ENCODE results near the gene COCH. TPM values are rescaled to one million over a fixed set of nuclear protein-coding genes. Genes with fewer than 3 reads are reported as not detected.

COCH gene
- total RNA-seq, 4 donors from 2014 or later: 0.60 to 3.1 (median 1.8) TPM

GRCh38 chr14:30915596-30915995, 41.2 kb downstream of the COCH start:
- WGBS, 2 donors (ENCODE audit: low coverage in 1 of 2): 69 to 79% methylated on average over 2 of the region's 2 CpGs
- Histone ChIP-seq H3K27ac (no peak overlapping the region), H3K4me1 (no peaks in the 10 kb centered on the region), H3K9me3 (no peaks in the 10 kb centered on the region), H3K4me3 (no peak overlapping the region), H3K36me3 (peaks cover 0 to 3% (median 0%) of the 10 kb centered on the region in 4 donors), H3K27me3 (no peaks in the 10 kb centered on the region)
- intact Hi-C loops (cut with DNase I; ENCODE audit: low total_unique reads) (no loop called here), in situ Hi-C loops (cut with MboI; ENCODE audit: low pct_ligation_motif_present in 1 of 4, low pct_unique_long_range_greater_than_20kb in 1 of 4, low sequenced_read_pairs in 3 of 4) (loop anchor here in 2 of 4 donors (25.0 kb wide), 1 partner anchor 253 kb away; no protein-coding TSS in a partner anchor)
- TF ChIP-seq EP300 (IDR thresholded peaks at IDR 0.05; ENCODE audit: low read depth): no peak
- TF ChIP-seq, protein P1, sequence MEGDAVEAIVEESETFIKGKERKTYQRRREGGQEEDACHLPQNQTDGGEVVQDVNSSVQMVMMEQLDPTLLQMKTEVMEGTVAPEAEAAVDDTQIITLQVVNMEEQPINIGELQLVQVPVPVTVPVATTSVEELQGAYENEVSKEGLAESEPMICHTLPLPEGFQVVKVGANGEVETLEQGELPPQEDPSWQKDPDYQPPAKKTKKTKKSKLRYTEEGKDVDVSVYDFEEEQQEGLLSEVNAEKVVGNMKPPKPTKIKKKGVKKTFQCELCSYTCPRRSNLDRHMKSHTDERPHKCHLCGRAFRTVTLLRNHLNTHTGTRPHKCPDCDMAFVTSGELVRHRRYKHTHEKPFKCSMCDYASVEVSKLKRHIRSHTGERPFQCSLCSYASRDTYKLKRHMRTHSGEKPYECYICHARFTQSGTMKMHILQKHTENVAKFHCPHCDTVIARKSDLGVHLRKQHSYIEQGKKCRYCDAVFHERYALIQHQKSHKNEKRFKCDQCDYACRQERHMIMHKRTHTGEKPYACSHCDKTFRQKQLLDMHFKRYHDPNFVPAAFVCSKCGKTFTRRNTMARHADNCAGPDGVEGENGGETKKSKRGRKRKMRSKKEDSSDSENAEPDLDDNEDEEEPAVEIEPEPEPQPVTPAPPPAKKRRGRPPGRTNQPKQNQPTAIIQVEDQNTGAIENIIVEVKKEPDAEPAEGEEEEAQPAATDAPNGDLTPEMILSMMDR (IDR thresholded peaks at IDR 0.05): no peak
- TF ChIP-seq POLR2AphosphoS5 (IDR thresholded peaks at IDR 0.05): no peak
- TF ChIP-seq POLR2A (IDR thresholded peaks at IDR 0.05): no peak
- DNase-seq: no peak

GRCh38 chr14:30921305-30921704, 46.9 kb downstream of the COCH start:
- no peak for DNase-seq
- 43 to 47% methylated on average over 1 of the region's 1 CpG for WGBS, 2 donors (ENCODE audit: low coverage in 1 of 2)
- in situ Hi-C loops (cut with MboI; ENCODE audit: low pct_ligation_motif_present in 1 of 4, low pct_unique_long_range_greater_than_20kb in 1 of 4, low sequenced_read_pairs in 3 of 4): loop anchor here in 2 of 4 donors (25.0 kb wide), 1 partner anchor 259 kb away; no protein-coding TSS in a partner anchor
- peaks cover 0 to 5% (median 0%) of the 10 kb centered on the region in 4 donors for H3K4me1 ChIP-seq
- H3K9me3 ChIP-seq: no peaks in the 10 kb centered on the region
- intact Hi-C loops (cut with DNase I; ENCODE audit: low total_unique reads): no loop called here
- TF ChIP-seq EP300 (IDR thresholded peaks at IDR 0.05; ENCODE audit: low read depth): no peak
- TF ChIP-seq POLR2AphosphoS5 (IDR thresholded peaks at IDR 0.05): no peak
- TF ChIP-seq, protein P1 (IDR thresholded peaks at IDR 0.05): no peak
- TF ChIP-seq POLR2A (IDR thresholded peaks at IDR 0.05): no peak
- H3K36me3 ChIP-seq: no peaks in the 10 kb centered on the region
- H3K27ac ChIP-seq: no peak overlapping the region
- no peak overlapping the region for H3K4me3 ChIP-seq
- no peaks in the 10 kb centered on the region for H3K27me3 ChIP-seq

DNA sequence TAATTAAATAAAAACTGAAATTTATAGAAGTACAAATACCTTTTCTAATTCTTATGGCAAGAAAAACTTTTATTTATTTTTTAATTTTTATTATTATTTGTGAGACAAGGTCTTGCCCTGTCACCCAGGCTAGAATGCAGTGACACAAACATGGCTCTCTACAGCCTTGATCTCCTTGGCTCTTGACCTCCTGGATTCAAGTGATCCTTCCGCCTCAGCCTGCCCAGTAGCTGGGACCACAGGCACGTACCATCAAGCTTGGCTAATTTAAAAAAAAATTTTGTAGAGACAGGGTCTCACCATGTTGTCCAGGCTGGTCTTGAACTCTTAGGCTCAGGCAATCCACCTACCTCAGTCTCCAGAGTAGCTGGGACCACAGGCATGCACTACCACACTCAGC, 47.4 kb downstream of the COCH start:
- TF ChIP-seq EP300 (IDR thresholded peaks at IDR 0.05; ENCODE audit: low read depth) (no peak), POLR2A (IDR thresholded peaks at IDR 0.05) (no peak)
- TF ChIP-seq, protein P1 (IDR thresholded peaks at IDR 0.05): no peak
- intact Hi-C loops (cut with DNase I; ENCODE audit: low total_unique reads): no loop called here
- H3K27me3 ChIP-seq: no peaks in the 10 kb centered on the region
- in situ Hi-C loops (cut with MboI; ENCODE audit: low pct_ligation_motif_present in 1 of 4, low pct_unique_long_range_greater_than_20kb in 1 of 4, low sequenced_read_pairs in 3 of 4): loop anchor here in 2 of 4 donors (25.0 kb wide), 1 partner anchor 259 kb away; no protein-coding TSS in a partner anchor
- no peaks in the 10 kb centered on the region for H3K9me3 ChIP-seq
- no peak overlapping the region for H3K4me3 ChIP-seq
- 100% methylated on average over 2 of the region's 2 CpGs for WGBS, 2 donors (ENCODE audit: low coverage in 1 of 2)
- DNase-seq: no peak
- peaks cover 0 to 5% (median 0%) of the 10 kb centered on the region in 4 donors for H3K4me1 ChIP-seq
- no peaks in the 10 kb centered on the region for H3K36me3 ChIP-seq
- no peak overlapping the region for H3K27ac ChIP-seq

DNA sequence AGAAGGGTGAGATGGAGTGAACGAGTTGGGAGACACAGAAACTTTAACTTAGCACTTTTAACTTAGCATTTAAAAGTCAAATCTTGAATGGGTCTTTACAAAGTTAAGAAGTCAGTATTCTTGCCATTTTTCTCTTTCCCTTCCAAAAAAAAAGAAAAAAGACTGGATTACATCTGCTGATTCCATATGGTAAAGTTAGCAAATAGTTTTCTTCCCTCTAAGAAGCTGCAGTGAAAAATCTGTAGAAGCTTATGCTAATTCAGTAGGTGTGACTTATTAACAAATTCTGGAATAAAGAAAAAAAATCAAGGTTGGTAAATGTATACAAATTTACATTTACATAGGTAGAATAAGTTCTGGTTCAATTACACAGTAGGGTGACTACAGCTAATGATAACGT, 50.9 kb downstream of the COCH start:
- Histone ChIP-seq H3K36me3 (no peaks in the 10 kb centered on the region), H3K4me1 (peaks cover 0 to 16% (median 3%) of the 10 kb centered on the region in 4 donors), H3K27me3 (no peaks in the 10 kb centered on the region), H3K4me3 (no peak overlapping the region), H3K9me3 (no peaks in the 10 kb centered on the region), H3K27ac (no peak overlapping the region)
- intact Hi-C loops (cut with DNase I; ENCODE audit: low total_unique reads) (no loop called here), in situ Hi-C loops (cut with MboI; ENCODE audit: low pct_ligation_motif_present in 1 of 4, low pct_unique_long_range_greater_than_20kb in 1 of 4, low sequenced_read_pairs in 3 of 4) (no loop called here)
- WGBS, 2 donors (ENCODE audit: low coverage in 1 of 2): 88 to 90% methylated on average over 2 of the region's 2 CpGs
- no peak for TF ChIP-seq POLR2A (IDR thresholded peaks at IDR 0.05)
- TF ChIP-seq POLR2AphosphoS5 (IDR thresholded peaks at IDR 0.05): no peak
- TF ChIP-seq, protein P1 (IDR thresholded peaks at IDR 0.05): no peak
- TF ChIP-seq EP300 (IDR thresholded peaks at IDR 0.05; ENCODE audit: low read depth): no peak
- no peak for DNase-seq

All from transverse colon (tissue), 4 donors.